PC-9 (cell line): ENCODE measurements around the gene ZNF394. TPM values are rescaled to one million over a fixed set of nuclear protein-coding genes. Genes with fewer than 3 reads are reported as not detected.

Experiments
- BruUV-seq: library from RNA; stranded (reverse); fragments of 400-500 nt; replicated peaks from 2 replicates; lab custom pipeline; 2021; lab: Mats Ljungman, UMichigan
- CTCF ChIA-PET: fragments of 300-600 bp; sonication (Branson Sonifier 250); formaldehyde crosslinking; loops from one replicate; lab custom pipeline; 2022; ENCODE audit warnings: antibody characterized with exemption; lab: Charles Lee
- POLR2A ChIA-PET: fragments of 300-600 bp; sonication (Branson Sonifier 250); formaldehyde crosslinking; loops from one replicate; lab custom pipeline; 2022; ENCODE audit warnings: antibody characterized with exemption; ENCODE audit not compliant: unreplicated experiment; lab: Charles Lee
- DNase-seq, 2 experiments: peaks; one replicate each; pipeline versions ENCODE4 v3.0.0 to v3.0.0-alpha.2; 2015 to 2022; ENCODE audit warnings: mixed read lengths in 1 of 2
- H2AFZ ChIP-seq: fragments of 200-600 bp; sonication (generic); 2 replicates; pipeline ENCODE4 v1.8.1; 2017; ENCODE audit warnings: antibody characterized with exemption
- H3F3A ChIP-seq: fragments of 200-600 bp; sonication (generic); 2 replicates; pipeline ENCODE4 v1.8.1; 2017; ENCODE audit warnings: antibody characterized with exemption, mild to moderate bottlenecking, low read depth; ENCODE audit not compliant: insufficient read depth
- H3K27ac ChIP-seq: fragments of 200-600 bp; sonication (generic); 2 replicates; pipeline ENCODE4 v1.6.1; 2016; ENCODE audit warnings: mixed run types
- H3K27me3 ChIP-seq: fragments of 200-600 bp; sonication (generic); 2 replicates; pipeline ENCODE4 v1.6.1; 2016; ENCODE audit warnings: low read depth, mixed run types; ENCODE audit not compliant: insufficient read depth
- H3K36me3 ChIP-seq: fragments of 200-600 bp; sonication (generic); 2 replicates; pipeline ENCODE4 v1.6.1; 2016; ENCODE audit warnings: low read depth, mixed run types
- H3K4me1 ChIP-seq: fragments of 200-600 bp; sonication (generic); replicated peaks from 2 replicates; pipeline ENCODE4 v1.6.1; 2016; ENCODE audit warnings: mixed run types; ENCODE audit not compliant: insufficient read depth
- H3K4me2 ChIP-seq: fragments of 200-600 bp; sonication (generic); 2 replicates; pipeline ENCODE4 v1.6.1; 2017; ENCODE audit warnings: mixed run types
- H3K4me3 ChIP-seq: fragments of 200-600 bp; sonication (generic); 2 replicates; pipeline ENCODE4 v1.6.1; 2016; ENCODE audit warnings: mixed run types
- H3K79me2 ChIP-seq: fragments of 200-600 bp; sonication (generic); 2 replicates; pipeline ENCODE4 v1.6.1; 2017; ENCODE audit warnings: low read depth, mixed run types
- H3K9me2 ChIP-seq: fragments of 200-600 bp; sonication (generic); 2 replicates; pipeline ENCODE4 v1.8.1; 2017; ENCODE audit warnings: mild to moderate bottlenecking; ENCODE audit not compliant: insufficient read depth
- H3K9me3 ChIP-seq: fragments of 200-600 bp; sonication (generic); 2 replicates; pipeline ENCODE4 v1.8.1; 2016; ENCODE audit warnings: low read depth; ENCODE audit not compliant: insufficient read depth
- H4K20me1 ChIP-seq: fragments of 200-600 bp; sonication (generic); 2 replicates; pipeline ENCODE4 v1.8.1; 2017; ENCODE audit not compliant: insufficient read depth
- EZH2 ChIP-seq: fragments of 200-600 bp; sonication (generic); IDR thresholded peaks from 2 replicates; pipeline ENCODE4 v1.8.0; 2017; ENCODE audit warnings: antibody characterized with exemption, low read depth
- intact Hi-C: fragments of 100-400 bp; cut with micrococcal nuclease; formaldehyde crosslinking; loops from one replicate; pipeline ENCODE4 v1.10.0; 2022; ENCODE audit not compliant: unreplicated experiment
- total RNA-seq: library from RNA; stranded (reverse); gene quantifications from 2 replicates; pipeline ENCODE4 v1.2.3, GENCODE V29; 2021
- TF ChIP-seq, protein P1 (sequence below): fragments of 200-600 bp; sonication (generic); conservative IDR thresholded peaks from 2 replicates; pipeline ENCODE4 v1.6.1; 2017; ENCODE audit warnings: mixed run types, antibody characterized with exemption, mild to moderate bottlenecking, moderate library complexity

Gene ZNF394
- total RNA-seq, 1 experiment from 2014 or later: 21.1 TPM

DNA sequence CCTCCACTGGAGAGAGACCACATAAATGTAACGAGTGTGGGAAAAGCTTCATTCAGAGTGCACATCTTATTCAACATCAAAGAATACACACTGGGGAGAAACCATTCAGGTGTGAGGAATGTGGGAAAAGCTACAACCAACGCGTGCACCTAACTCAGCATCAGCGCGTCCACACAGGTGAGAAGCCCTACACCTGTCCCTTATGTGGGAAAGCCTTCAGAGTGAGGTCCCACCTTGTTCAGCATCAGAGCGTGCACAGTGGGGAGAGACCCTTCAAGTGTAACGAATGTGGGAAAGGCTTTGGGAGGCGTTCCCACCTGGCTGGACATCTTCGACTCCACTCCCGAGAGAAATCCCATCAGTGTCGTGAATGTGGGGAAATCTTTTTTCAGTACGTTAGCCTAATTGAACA lies 31.3 kb upstream of the ZNF394 start:
- Histone ChIP-seq H3K4me3 (peak overlapping the region; percentile 29; the same call in 1 of the 2 replicates), H4K20me1 (no peaks in the 10 kb centered on the region), H3K27me3 (no peaks in the 10 kb centered on the region), H3K9me3 (peaks cover 55% of the 10 kb centered on the region), H3K79me2 (no peaks in the 10 kb centered on the region), H3K4me2 (no peak overlapping the region), H3F3A (no peaks in the 10 kb centered on the region), H3K4me1 (no peaks in the 10 kb centered on the region), H3K36me3 (peaks cover 48% of the 10 kb centered on the region), H3K27ac (no peak overlapping the region), H3K9me2 (no peaks in the 10 kb centered on the region), H2AFZ (no peak overlapping the region)
- POLR2A ChIA-PET: no interaction called here
- CTCF ChIA-PET: no interaction called here
- no TSS peak for BruUV-seq
- TF ChIP-seq, protein P1, sequence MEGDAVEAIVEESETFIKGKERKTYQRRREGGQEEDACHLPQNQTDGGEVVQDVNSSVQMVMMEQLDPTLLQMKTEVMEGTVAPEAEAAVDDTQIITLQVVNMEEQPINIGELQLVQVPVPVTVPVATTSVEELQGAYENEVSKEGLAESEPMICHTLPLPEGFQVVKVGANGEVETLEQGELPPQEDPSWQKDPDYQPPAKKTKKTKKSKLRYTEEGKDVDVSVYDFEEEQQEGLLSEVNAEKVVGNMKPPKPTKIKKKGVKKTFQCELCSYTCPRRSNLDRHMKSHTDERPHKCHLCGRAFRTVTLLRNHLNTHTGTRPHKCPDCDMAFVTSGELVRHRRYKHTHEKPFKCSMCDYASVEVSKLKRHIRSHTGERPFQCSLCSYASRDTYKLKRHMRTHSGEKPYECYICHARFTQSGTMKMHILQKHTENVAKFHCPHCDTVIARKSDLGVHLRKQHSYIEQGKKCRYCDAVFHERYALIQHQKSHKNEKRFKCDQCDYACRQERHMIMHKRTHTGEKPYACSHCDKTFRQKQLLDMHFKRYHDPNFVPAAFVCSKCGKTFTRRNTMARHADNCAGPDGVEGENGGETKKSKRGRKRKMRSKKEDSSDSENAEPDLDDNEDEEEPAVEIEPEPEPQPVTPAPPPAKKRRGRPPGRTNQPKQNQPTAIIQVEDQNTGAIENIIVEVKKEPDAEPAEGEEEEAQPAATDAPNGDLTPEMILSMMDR: no peak
- no peak for TF ChIP-seq EZH2
- intact Hi-C loops: no loop called here
- no peak for DNase-seq

GRCh38 chr7:99525713-99526440 lies 25.8 kb upstream of the ZNF394 start:
- Histone ChIP-seq H3K36me3 (peaks cover 33% of the 10 kb centered on the region), H3K9me2 (no peaks in the 10 kb centered on the region), H3K79me2 (no peaks in the 10 kb centered on the region), H3F3A (no peaks in the 10 kb centered on the region), H3K9me3 (peaks cover 25% of the 10 kb centered on the region), H3K4me1 (no peaks in the 10 kb centered on the region), H3K27me3 (no peaks in the 10 kb centered on the region), H3K27ac (no peak overlapping the region), H4K20me1 (no peaks in the 10 kb centered on the region), H2AFZ (no peak overlapping the region), H3K4me2 (no peak overlapping the region), H3K4me3 (no peak overlapping the region)
- BruUV-seq: no TSS peak
- intact Hi-C loops: no loop called here
- no peak for DNase-seq
- TF ChIP-seq, protein P1: peak; percentile 47; the same call in 1 of the 2 replicates
- TF ChIP-seq EZH2: no peak
- ChIA-PET POLR2A (no interaction called here), CTCF (interaction anchor here (0.6 kb wide), 2 partner anchors 86 to 126 kb away, joined by 3 to 4 read pairs; no protein-coding TSS in a partner anchor)

DNA sequence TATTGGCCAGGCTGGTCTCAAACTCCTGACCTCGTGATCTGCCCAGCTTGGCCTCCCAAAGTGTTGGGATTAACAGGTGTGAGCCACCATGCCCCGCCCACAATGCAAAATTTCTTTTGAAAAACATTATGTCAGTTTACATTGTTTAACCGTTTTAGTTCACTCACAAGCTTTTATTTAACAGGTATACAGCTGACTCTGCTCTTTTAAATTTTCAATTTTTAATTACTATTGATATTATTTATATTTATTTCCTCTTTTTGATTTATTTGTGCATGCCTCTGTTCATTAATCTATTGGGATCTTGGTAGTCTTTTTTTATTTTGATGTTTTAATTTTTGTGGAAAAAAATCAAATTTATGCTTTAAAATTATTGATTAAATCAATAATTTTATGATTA lies 21.3 kb upstream of the ZNF394 start:
- H3K4me2 ChIP-seq: no peak overlapping the region
- H3K27me3 ChIP-seq: no peaks in the 10 kb centered on the region
- intact Hi-C loops: no loop called here
- no TSS peak for BruUV-seq
- H3K79me2 ChIP-seq: no peaks in the 10 kb centered on the region
- ChIA-PET POLR2A (interaction anchor here (0.6 to 0.7 kb wide), 3 partner anchors 56 to 559 kb away, joined by 4 to 6 read pairs (median 6); no protein-coding TSS in a partner anchor), CTCF (no interaction called here)
- 0 out of 2 replicates have a peak, but pooled peaks cover 5% of the 10 kb centered on the region for H3F3A ChIP-seq
- no peak for DNase-seq
- no peaks in the 10 kb centered on the region for H3K9me2 ChIP-seq
- H3K27ac ChIP-seq: no peak overlapping the region
- no peak overlapping the region for H3K4me3 ChIP-seq
- H2AFZ ChIP-seq: no peak overlapping the region
- no peaks in the 10 kb centered on the region for H4K20me1 ChIP-seq
- no peaks in the 10 kb centered on the region for H3K4me1 ChIP-seq
- H3K9me3 ChIP-seq: no peaks in the 10 kb centered on the region
- TF ChIP-seq EZH2: no peak
- TF ChIP-seq, protein P1: no peak
- H3K36me3 ChIP-seq: peaks cover 9% of the 10 kb centered on the region
